Caco-2 (cell line): ENCODE data around the gene KLK1. TPM values are rescaled to one million over a fixed set of nuclear protein-coding genes. Genes with fewer than 3 reads are reported as not detected.

Source experiments
- BruUV-seq: library from RNA; stranded (reverse); fragments of 400-500 nt; replicated peaks from 2 replicates; lab custom pipeline; 2021; lab: Mats Ljungman, UMichigan
- CTCF ChIA-PET: fragments of 300-600 bp; sonication (Branson Sonifier 250); formaldehyde crosslinking; loops from one replicate; lab custom pipeline; 2022; ENCODE audit warnings: antibody characterized with exemption; lab: Charles Lee
- POLR2A ChIA-PET: fragments of 300-600 bp; sonication (Branson Sonifier 250); formaldehyde crosslinking; loops from one replicate; lab custom pipeline; 2022; ENCODE audit warnings: antibody characterized with exemption; lab: Charles Lee
- DNase-seq, 2 experiments: peaks; one replicate each; pipeline versions ENCODE4 v3.0.0 to v3.0.0-alpha.2; 2020 to 2022
- H3K27me3 ChIP-seq: replicated peaks from 2 replicates; pipeline ENCODE4 v1.6.0; 2011; ENCODE audit warnings: low read length; ENCODE audit not compliant: control insufficient read depth, insufficient read depth
- H3K36me3 ChIP-seq: 2 replicates; pipeline ENCODE4 v1.5.1; 2011; ENCODE audit warnings: low read length; ENCODE audit not compliant: control insufficient read depth, insufficient read depth
- H3K4me1 ChIP-seq: fragments of 250-450 bp; sonication (Bioruptor Pico); 2 replicates; pipeline ENCODE4 v1.5.1; 2020; ENCODE audit warnings: mild to moderate bottlenecking
- H3K4me3 ChIP-seq: 2 replicates; pipeline ENCODE4 v1.5.1; 2011; ENCODE audit warnings: low read depth, mild to moderate bottlenecking, control low read depth, low read length
- H3K9me3 ChIP-seq: fragments of 250-450 bp; sonication (Bioruptor Pico); 2 replicates; pipeline ENCODE4 v1.5.1; 2020; ENCODE audit warnings: mild to moderate bottlenecking, moderate library complexity
- H3K27ac Mint-ChIP-seq: one replicate; pipeline ENCODE4 v1.8.0; 2022; ENCODE audit warnings: mixed read lengths; ENCODE audit not compliant: unreplicated experiment
- H3K27me3 Mint-ChIP-seq: one replicate; pipeline ENCODE4 v1.8.0; 2022; ENCODE audit warnings: mixed read lengths; ENCODE audit not compliant: insufficient read depth, unreplicated experiment
- H3K36me3 Mint-ChIP-seq: one replicate; pipeline ENCODE4 v1.8.0; 2022; ENCODE audit warnings: mild to moderate bottlenecking, mixed read lengths; ENCODE audit not compliant: insufficient read depth, unreplicated experiment
- H3K4me1 Mint-ChIP-seq: one replicate; pipeline ENCODE4 v1.8.0; 2022; ENCODE audit warnings: low read depth, mixed read lengths; ENCODE audit not compliant: unreplicated experiment
- H3K4me3 Mint-ChIP-seq: one replicate; pipeline ENCODE4 v1.8.0; 2022; ENCODE audit warnings: mild to moderate bottlenecking, moderate library complexity, mixed read lengths; ENCODE audit not compliant: unreplicated experiment
- H3K9me3 Mint-ChIP-seq: one replicate; pipeline ENCODE4 v1.8.0; 2022; ENCODE audit warnings: mixed read lengths; ENCODE audit not compliant: unreplicated experiment
- CTCF ChIP-seq, 2 experiments: fragments of 200-600 bp in 1 of 2; IDR thresholded peaks; 1 replicate in 1 of 2; 2 replicates in 1 of 2; pipeline versions ENCODE4 v1.5.1 to v1.8.0; 2011 to 2022; ENCODE audit warnings: antibody characterized with exemption in 1 of 2, control low read depth in 1 of 2, inconsistent platforms in 1 of 2, low read depth in 1 of 2, low read length in 1 of 2, mild to moderate bottlenecking in 1 of 2, moderate library complexity in 1 of 2; ENCODE audit not compliant: insufficient read depth in 1 of 2, severe bottlenecking in 1 of 2, unreplicated experiment in 1 of 2
- intact Hi-C: fragments of 100-400 bp; cut with micrococcal nuclease; formaldehyde crosslinking; loops from one replicate; pipeline ENCODE4 v1.10.0; 2022; ENCODE audit not compliant: unreplicated experiment
- total RNA-seq: library from RNA; stranded (reverse); gene quantifications from 2 replicates; pipeline ENCODE4 v1.2.3, GENCODE V29; 2022

The KLK1 gene
- total RNA-seq, 1 experiment from 2014 or later, result 0.73 TPM

GRCh38 chr19:50797781-50798658, 25.6 kb downstream of the KLK1 start:
- Mint-ChIP-seq H3K9me3 (no peaks in the 10 kb centered on the region), H3K27ac (no peak overlapping the region), H3K4me3 (no peak overlapping the region), H3K27me3 (no peaks in the 10 kb centered on the region), H3K4me1 (peaks cover 5% of the 10 kb centered on the region), H3K36me3 (peaks cover 100% of the 10 kb centered on the region)
- Histone ChIP-seq H3K4me1 (peaks cover 10% of the 10 kb centered on the region; the same call in 1 of the 2 replicates), H3K36me3 (peaks cover 13% of the 10 kb centered on the region), H3K4me3 (no peak overlapping the region), H3K9me3 (no peaks in the 10 kb centered on the region), H3K27me3 (no peaks in the 10 kb centered on the region)
- ChIA-PET POLR2A (no interaction called here), CTCF (interaction anchor here (0.5 kb wide), 1 partner anchor 135 kb away, joined by 3 read pairs; no protein-coding TSS in a partner anchor)
- no peak for TF ChIP-seq CTCF (IDR thresholded peaks at IDR 0.05; ENCODE audit: insufficient read depth in 1 of 2, low read depth in 1 of 2, low read length in 1 of 2, severe bottlenecking in 1 of 2, unreplicated experiment in 1 of 2)
- intact Hi-C loops, result no loop called here
- no peak for DNase-seq
- no TSS peak for BruUV-seq

GRCh38 chr19:50797429-50797780, 26.2 kb downstream of the KLK1 start:
- Mint-ChIP-seq H3K27me3 (no peaks in the 10 kb centered on the region), H3K27ac (peak overlapping the region; percentile 25), H3K36me3 (peaks cover 100% of the 10 kb centered on the region), H3K9me3 (no peaks in the 10 kb centered on the region), H3K4me3 (no peak overlapping the region), H3K4me1 (no peaks in the 10 kb centered on the region)
- Histone ChIP-seq H3K9me3 (no peaks in the 10 kb centered on the region), H3K27me3 (no peaks in the 10 kb centered on the region), H3K36me3 (peaks cover 12% of the 10 kb centered on the region), H3K4me3 (no peak overlapping the region), H3K4me1 (peaks cover 4% of the 10 kb centered on the region; the same call in 1 of the 2 replicates)
- intact Hi-C loops, result no loop called here
- no TSS peak for BruUV-seq
- ChIA-PET CTCF (no interaction called here), POLR2A (no interaction called here)
- TF ChIP-seq CTCF (IDR thresholded peaks at IDR 0.05; ENCODE audit: insufficient read depth in 1 of 2, low read depth in 1 of 2, low read length in 1 of 2, severe bottlenecking in 1 of 2, unreplicated experiment in 1 of 2), result no peak
- no peak for DNase-seq

GRCh38 chr19:50796634-50797428, 26.8 kb downstream of the KLK1 start:
- TF ChIP-seq CTCF (IDR thresholded peaks at IDR 0.05; ENCODE audit: insufficient read depth in 1 of 2, low read depth in 1 of 2, low read length in 1 of 2, severe bottlenecking in 1 of 2, unreplicated experiment in 1 of 2), result no peak
- POLR2A ChIA-PET, result interaction anchor here (1.3 kb wide), 1 partner anchor 8 kb away, joined by 5 read pairs; no protein-coding TSS in a partner anchor
- H3K27me3 Mint-ChIP-seq, result no peaks in the 10 kb centered on the region
- Histone ChIP-seq H3K27me3 (no peaks in the 10 kb centered on the region), H3K4me1 (no peaks in the 10 kb centered on the region), H3K9me3 (no peaks in the 10 kb centered on the region), H3K4me3 (no peak overlapping the region), H3K36me3 (peaks cover 10% of the 10 kb centered on the region)
- peak overlapping the region; percentile 25 for H3K27ac Mint-ChIP-seq
- no peaks in the 10 kb centered on the region for H3K4me1 Mint-ChIP-seq
- no peak for DNase-seq
- BruUV-seq, result no TSS peak
- CTCF ChIA-PET, result no interaction called here
- no peak overlapping the region for H3K4me3 Mint-ChIP-seq
- H3K9me3 Mint-ChIP-seq, result no peaks in the 10 kb centered on the region
- intact Hi-C loops, result no loop called here
- peaks cover 100% of the 10 kb centered on the region for H3K36me3 Mint-ChIP-seq
